Stimulated activated CD4-positive, alpha-beta T cell treated with anti-CD3 and anti-CD28 coated beads, Interleukin-15, amount 100 ng/mL, for 1 hour (primary cell): ENCODE measurements around the gene ITM2A.
A peak's percentile ranks its signal among the peaks of the same experiment; 100 is the strongest.

Experiments
- DNase-seq, 2 donors: peaks; one replicate each; pipeline ENCODE4 v3.0.0-alpha.2; 2020; ENCODE audit warnings: low read depth in 1 of 2, low spot score in 1 of 2

The ITM2A gene

DNA sequence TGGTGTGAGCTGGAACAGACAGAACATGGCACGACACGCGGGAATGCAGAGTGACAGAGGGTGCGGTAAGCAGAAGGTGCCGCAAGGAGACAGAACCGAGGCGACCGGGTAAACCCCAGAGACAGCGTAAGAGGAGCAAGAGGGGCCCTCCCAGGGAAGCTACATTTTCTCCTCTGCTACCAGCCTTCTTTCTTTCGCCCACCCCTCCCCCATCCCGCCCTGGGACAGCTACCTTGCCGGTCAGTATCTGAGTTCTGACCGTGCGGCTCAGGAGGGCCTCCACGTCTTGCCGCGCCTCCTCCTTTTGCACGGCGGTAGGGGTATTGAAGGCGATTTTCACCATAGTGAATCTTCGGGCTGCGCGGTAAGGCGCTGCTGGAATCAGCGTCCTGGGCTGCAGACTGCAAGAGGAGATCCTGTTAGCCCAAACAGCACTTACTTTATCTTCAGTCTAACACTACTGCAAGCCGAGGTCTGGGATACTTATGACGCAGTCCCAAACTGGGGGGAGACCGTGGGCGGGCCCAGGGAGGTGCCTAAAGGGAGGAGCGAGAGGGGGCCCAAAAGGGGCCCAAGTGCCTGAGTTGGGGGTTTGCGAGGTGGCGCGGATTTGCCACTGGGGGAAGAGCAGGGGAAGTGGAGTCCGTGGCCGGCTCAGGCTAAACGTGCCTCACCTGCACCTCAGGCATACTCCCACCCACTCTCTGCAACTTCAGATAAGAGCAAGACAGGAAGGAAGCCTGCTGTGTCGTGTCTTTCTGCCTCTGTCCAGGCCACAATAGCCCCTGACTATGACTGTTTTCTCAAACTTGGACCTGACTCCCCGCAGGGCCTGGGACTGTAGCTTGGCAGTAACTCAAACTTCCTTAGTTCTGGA lies at the start of gene ITM2A:
Gene ITM2A, minus strand, starts transcription at position 462 of the 877 bp plus-strand sequence. Its CDS starts 119 bp downstream, at position 343.
- DNase-seq: peak; percentile 8 to 42

- DNase-seq: no peak
Observed at GRCh38 chrX:79415056-79415455, 47.9 kb upstream of the ITM2A start.

DNA sequence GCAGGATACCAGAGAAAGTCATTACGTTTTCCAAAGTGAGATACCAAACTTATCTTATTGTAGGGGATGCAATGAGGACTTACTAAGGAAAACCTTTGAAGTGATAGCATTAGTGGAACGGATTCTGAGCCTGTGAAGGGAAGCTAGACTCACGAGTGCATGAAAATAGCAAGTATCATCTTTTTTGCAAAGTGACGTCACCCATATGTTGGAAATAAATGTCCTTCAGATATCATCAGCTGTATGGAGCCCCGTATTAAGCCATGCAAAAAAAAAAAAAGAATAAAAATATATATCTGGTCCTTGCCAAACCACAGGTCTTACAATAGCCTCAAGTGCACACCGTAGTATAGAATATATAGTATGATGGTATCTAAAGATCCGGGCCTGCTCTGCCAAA lies 46.8 kb upstream of the ITM2A start:
- DNase-seq: no peak

GRCh38 chrX:79412972-79413371 lies 45.8 kb upstream of the ITM2A start:
- no peak for DNase-seq

- DNase-seq: no peak
Observed at GRCh38 chrX:79412166-79412565, 45.0 kb upstream of the ITM2A start.

GRCh38 chrX:79409657-79410056 lies 42.5 kb upstream of the ITM2A start:
- DNase-seq: no peak

GRCh38 chrX:79408623-79409322 lies 41.6 kb upstream of the ITM2A start:
- DNase-seq: no peak

DNA sequence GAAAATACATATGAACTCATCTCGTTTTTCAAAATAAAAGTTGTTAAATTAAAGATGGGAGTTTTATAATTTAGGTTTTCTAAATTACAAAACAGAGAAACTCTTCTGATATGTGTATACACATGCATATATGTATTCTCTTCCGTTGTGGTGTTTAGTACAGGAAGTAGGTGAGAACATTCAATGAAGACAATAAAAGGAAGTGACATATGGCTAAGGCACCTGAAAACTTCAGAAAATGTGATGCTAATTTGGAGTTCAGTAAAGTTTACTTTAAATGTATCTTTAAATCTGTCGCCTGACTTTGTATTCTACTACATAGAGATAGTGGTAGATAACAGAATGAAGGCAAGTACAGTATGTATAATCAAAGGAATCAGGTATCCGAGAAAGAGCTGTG lies 33.5 kb upstream of the ITM2A start:
- DNase-seq: no peak

DNA sequence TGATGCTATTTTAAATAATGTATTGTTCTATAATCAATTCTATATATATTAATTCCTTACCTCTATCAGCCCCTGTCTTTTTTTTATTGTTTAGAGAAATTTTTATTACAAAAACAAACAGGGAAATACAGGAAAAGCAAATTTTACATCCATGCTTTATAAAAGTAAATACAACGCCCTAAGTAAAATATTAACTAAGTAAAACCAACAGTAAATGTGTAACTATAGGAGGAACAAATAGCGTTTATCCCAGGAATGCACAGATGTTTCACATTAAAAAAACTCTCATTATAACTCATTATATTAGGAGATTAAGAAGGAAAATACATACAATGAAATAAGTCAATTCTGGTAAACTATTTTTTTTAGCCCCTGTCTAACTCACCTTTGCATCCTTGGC lies 8.2 kb upstream of the ITM2A start:
- DNase-seq: no peak

GRCh38 chrX:79371640-79372039 lies 4.5 kb upstream of the ITM2A start:
- DNase-seq: no peak

DNA sequence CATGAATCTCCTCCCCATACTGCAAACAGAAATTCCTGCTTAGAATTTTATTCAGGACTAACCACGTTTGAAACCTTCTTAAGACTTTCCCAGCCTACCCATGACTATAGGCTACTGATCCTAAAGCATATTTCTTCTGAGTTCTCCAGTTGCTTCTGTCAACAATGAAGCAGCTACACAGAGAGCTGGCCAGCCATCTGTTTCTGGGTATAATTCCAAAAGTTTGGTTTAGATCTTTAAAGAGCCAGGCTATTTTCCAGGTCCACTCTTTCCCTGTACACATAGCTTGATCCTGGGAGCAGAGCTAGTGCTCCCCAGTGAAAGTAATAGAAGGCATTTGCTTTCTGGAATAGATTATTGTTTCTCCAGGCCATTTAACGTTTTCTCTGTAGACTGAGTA lies 4.0 kb upstream of the ITM2A start:
- no peak for DNase-seq

- no peak for DNase-seq
Observed at GRCh38 chrX:79369871-79370270, 2.7 kb upstream of the ITM2A start.

DNA sequence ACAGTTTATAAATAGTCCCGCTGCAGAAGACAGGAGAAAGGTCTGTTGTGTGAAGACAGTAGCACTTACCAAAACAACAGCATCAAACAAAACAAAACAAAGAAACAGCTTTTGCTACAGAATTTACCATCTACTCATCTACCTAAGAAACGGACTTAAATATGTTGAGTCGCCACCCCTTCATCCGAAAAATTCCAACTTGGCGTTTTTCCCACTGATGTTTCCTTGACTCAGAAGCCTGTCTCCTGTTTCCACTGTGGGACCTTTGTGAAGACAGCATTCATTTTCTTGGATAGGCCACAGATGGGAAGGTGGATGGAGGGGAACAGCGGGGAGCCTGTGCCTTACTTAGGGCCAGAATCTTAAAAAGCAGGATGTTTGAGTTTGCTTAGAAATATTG lies 1.3 kb upstream of the ITM2A start:
- DNase-seq: no peak

- DNase-seq: no peak
Observed at GRCh38 chrX:79367907-79368306, 773 bp upstream of the ITM2A start.

- no peak for DNase-seq
Observed at GRCh38 chrX:79366556-79366872, 620 bp downstream of the ITM2A start.

- DNase-seq: no peak
Observed at GRCh38 chrX:79365591-79365990, 1.5 kb downstream of the ITM2A start.

DNA sequence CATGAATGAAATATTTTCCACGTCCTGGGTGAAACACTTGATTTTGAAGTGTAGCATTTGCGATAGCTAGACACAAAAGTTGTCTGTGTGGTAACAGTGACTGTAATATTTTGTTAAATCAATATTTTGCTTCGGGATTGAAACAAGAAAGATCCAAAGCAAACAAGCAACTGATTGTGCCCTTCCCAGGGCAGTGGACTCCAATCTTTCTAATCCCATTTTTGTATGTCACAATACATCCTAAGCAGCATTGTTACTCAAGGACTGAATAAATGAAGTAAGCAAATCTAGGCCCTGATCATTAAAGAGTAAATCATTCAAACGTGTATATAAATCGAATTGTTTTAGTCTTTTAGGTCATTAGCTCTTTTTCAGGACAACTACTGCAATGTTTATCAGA lies 2.8 kb downstream of the ITM2A start:
- DNase-seq: no peak

DNA sequence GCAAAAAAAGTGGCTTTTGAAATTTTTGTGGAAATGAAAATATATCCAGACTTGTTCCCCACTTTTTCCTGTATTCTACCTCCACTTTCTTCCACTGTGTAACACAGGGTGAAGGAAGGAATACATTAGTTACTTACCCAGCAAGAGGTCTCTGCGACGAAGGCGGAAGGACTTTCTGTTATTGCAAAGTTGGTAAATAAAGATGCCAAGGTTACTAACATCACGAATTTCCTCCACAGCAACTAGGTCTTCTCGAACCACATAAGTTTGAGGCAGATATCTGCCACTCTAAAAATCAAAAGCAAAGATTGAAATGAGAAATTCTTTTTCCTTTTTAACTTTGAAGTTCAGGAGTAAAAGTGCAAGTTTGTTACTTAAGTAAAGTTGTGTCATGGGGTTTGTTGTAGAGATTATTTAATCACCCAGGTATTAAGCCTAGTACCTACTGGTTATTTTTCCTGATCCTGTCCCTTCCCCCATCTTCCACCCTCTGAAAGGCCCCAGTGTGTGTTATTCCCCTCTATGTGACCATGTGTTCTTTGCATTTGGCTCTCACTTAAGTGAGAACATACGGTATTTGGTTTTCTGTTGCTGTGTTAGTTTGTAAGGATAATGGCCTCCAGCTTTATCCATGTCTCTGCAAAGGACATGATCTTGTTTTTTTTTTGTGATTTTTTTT lies 5.8 kb downstream of the ITM2A start:
- no peak for DNase-seq

GRCh38 chrX:79336869-79337815 lies 30.0 kb downstream of the ITM2A start:
- no peak for DNase-seq

GRCh38 chrX:79330022-79330421 lies 37.1 kb downstream of the ITM2A start:
- no peak for DNase-seq
